IMR-90 (cell line): ENCODE results near the gene KCNN3. TPM values are rescaled to one million over a fixed set of nuclear protein-coding genes. Genes with fewer than 3 reads are reported as not detected.

Experiments
- ATAC-seq: fragments of 200-7000 bp; cut with Tn5 transposase; 2 replicates; pipeline ENCODE4 v1.9.1; 2020; ENCODE audit warnings: low read depth, mild to moderate bottlenecking, moderate library complexity
- BruUV-seq: library from RNA; stranded (reverse); fragments of 400-500 nt; replicated peaks from 2 replicates; lab custom pipeline; 2021; lab: Mats Ljungman, UMichigan
- CTCF ChIA-PET: fragments of 300-600 bp; formaldehyde crosslinking; extraction: SDS; loops from one replicate; lab custom pipeline; 2021; ENCODE audit warnings: antibody characterized with exemption; lab: Yijun Ruan, JAX
- POLR2A ChIA-PET: fragments of 300-600 bp; sonication (Branson Sonifier 250); formaldehyde crosslinking; loops from one replicate; lab custom pipeline; 2022; ENCODE audit warnings: antibody characterized with exemption; ENCODE audit not compliant: unreplicated experiment; lab: Charles Lee
- DNase-seq: peaks from one replicate; pipeline ENCODE4 v3.0.0; 2013
- H2AFZ ChIP-seq: replicated peaks from 2 replicates; pipeline ENCODE3; 2013; ENCODE audit warnings: low read length, mild to moderate bottlenecking; ENCODE audit not compliant: poor library complexity
- H2AK5ac ChIP-seq: 2 replicates; pipeline ENCODE4 v1.6.1; 2013; ENCODE audit warnings: low read depth, low read length, inconsistent platforms
- H2AK9ac ChIP-seq: replicated peaks from 2 replicates; pipeline ENCODE3; 2013; ENCODE audit warnings: mild to moderate bottlenecking, low read depth, low read length, moderate library complexity; ENCODE audit not compliant: poor library complexity
- H2BK120ac ChIP-seq: 2 replicates; pipeline ENCODE4 v1.6.1; 2013; ENCODE audit warnings: low read depth, low read length, inconsistent platforms
- H2BK15ac ChIP-seq: 3 replicates; pipeline ENCODE4 v1.6.1; 2013; ENCODE audit warnings: low read depth, low read length, inconsistent platforms
- H2BK20ac ChIP-seq: 2 replicates; pipeline ENCODE4 v1.6.1; 2013; ENCODE audit warnings: low read depth, mild to moderate bottlenecking, inconsistent platforms, low read length, moderate library complexity
- H2BK5ac ChIP-seq: 2 replicates; pipeline ENCODE4 v1.6.1; 2013; ENCODE audit warnings: mild to moderate bottlenecking, low read depth, low read length, inconsistent platforms; ENCODE audit not compliant: poor library complexity, severe bottlenecking
- H3K14ac ChIP-seq: replicated peaks from 2 replicates; pipeline ENCODE4 v1.6.1; 2013; ENCODE audit warnings: low read depth, low read length, inconsistent platforms
- H3K18ac ChIP-seq: 2 replicates; pipeline ENCODE4 v1.6.1; 2013; ENCODE audit warnings: low read depth, low read length, control low read depth
- H3K23ac ChIP-seq: 2 replicates; pipeline ENCODE4 v1.6.1; 2013; ENCODE audit warnings: low read depth, low read length, inconsistent platforms
- H3K27ac ChIP-seq: 2 replicates; pipeline ENCODE4 v1.5.1; 2013; ENCODE audit warnings: mild to moderate bottlenecking, control low read depth, low read length; ENCODE audit not compliant: insufficient read depth
- H3K27me3 ChIP-seq: 2 replicates; pipeline ENCODE4 v1.6.1; 2013; ENCODE audit warnings: low read length; ENCODE audit not compliant: control insufficient read depth, insufficient read depth
- H3K36me3 ChIP-seq: 2 replicates; pipeline ENCODE4 v1.6.1; 2013; ENCODE audit warnings: low read length, mixed read lengths; ENCODE audit not compliant: control insufficient read depth, insufficient read depth
- H3K4ac ChIP-seq: 2 replicates; pipeline ENCODE4 v1.6.1; 2013; ENCODE audit warnings: low read depth, low read length, inconsistent platforms
- H3K4me1 ChIP-seq: 2 replicates; pipeline ENCODE4 v1.6.1; 2013; ENCODE audit warnings: low read length, mixed read lengths; ENCODE audit not compliant: control insufficient read depth, insufficient read depth
- H3K4me2 ChIP-seq: 2 replicates; pipeline ENCODE4 v1.6.1; 2013; ENCODE audit warnings: low read depth, mild to moderate bottlenecking, control low read depth, low read length, moderate library complexity
- H3K4me3 ChIP-seq: 2 replicates; pipeline ENCODE4 v1.5.1; 2013; ENCODE audit warnings: low read depth, mild to moderate bottlenecking, control low read depth, low read length, moderate library complexity; ENCODE audit not compliant: insufficient read depth
- H3K56ac ChIP-seq: 2 replicates; pipeline ENCODE4 v1.6.1; 2013; ENCODE audit warnings: low read length, inconsistent platforms; ENCODE audit not compliant: insufficient read depth; ENCODE audit errors: extremely low read depth
- H3K79me1 ChIP-seq, 2 experiments: 2 replicates each; pipeline ENCODE4 v1.6.1; 2013; ENCODE audit warnings: low read length in 2 of 2, inconsistent platforms in 1 of 2, low read depth in 1 of 2
- H3K9ac ChIP-seq: 2 replicates; pipeline ENCODE4 v1.6.1; 2013; ENCODE audit warnings: low read depth, low read length, control low read depth
- H3K9me1 ChIP-seq: 2 replicates; pipeline ENCODE4 v1.6.1; 2013; ENCODE audit warnings: low read length, inconsistent platforms; ENCODE audit not compliant: insufficient read depth
- H3K9me3 ChIP-seq: 2 replicates; pipeline ENCODE4 v1.6.1; 2013; ENCODE audit warnings: low read length; ENCODE audit not compliant: control insufficient read depth, insufficient read depth
- H4K20me1 ChIP-seq: 2 replicates; pipeline ENCODE4 v1.6.1; 2013; ENCODE audit warnings: low read length, inconsistent platforms; ENCODE audit not compliant: insufficient read depth
- H4K5ac ChIP-seq: 2 replicates; pipeline ENCODE4 v1.6.1; 2013; ENCODE audit warnings: mild to moderate bottlenecking, low read depth, low read length, control low read depth
- H4K8ac ChIP-seq, 2 experiments: 2 replicates each; pipeline ENCODE4 v1.6.1; 2013; ENCODE audit warnings: low read depth in 2 of 2, low read length in 2 of 2, control low read depth in 1 of 2, inconsistent platforms in 1 of 2
- H4K91ac ChIP-seq: 2 replicates; pipeline ENCODE4 v1.6.1; 2013; ENCODE audit warnings: low read depth, low read length, inconsistent platforms; ENCODE audit not compliant: insufficient read depth
- CTCF ChIP-seq: conservative IDR thresholded peaks from 2 replicates; pipeline ENCODE4 v1.5.1; 2012; ENCODE audit warnings: mild to moderate bottlenecking, low read depth, low read length, improper control_type of control experiment
- MAZ ChIP-seq: IDR thresholded peaks from 2 replicates; pipeline ENCODE4 v1.6.1; 2012; ENCODE audit warnings: low read depth, mild to moderate bottlenecking, low read length, improper control_type of control experiment, moderate library complexity, borderline replicate concordance
- NFE2L2 ChIP-seq: fragments of 150-350 bp; IDR thresholded peaks from 2 replicates; pipeline ENCODE4 v1.6.1; 2016; ENCODE audit warnings: low read depth, mild to moderate bottlenecking, low read length
- WGBS, 2 experiments: methylation state at CpG; one replicate each; pipeline versions ENCODE4 v1.1.5 to v1.1.7; 2013; ENCODE audit warnings: missing lambda C conversion rate in 2 of 2; ENCODE audit not compliant: insufficient read length in 1 of 2; ENCODE audit errors: extremely low coverage in 2 of 2; 5-methylcytosine and 5-hydroxymethylcytosine counted together
- dilution Hi-C: fragments of 300-500 bp; cut with HindIII; formaldehyde crosslinking; loops from one replicate; pipeline ENCODE4 v1.14.3; 2018; ENCODE audit warnings: low sequenced_read_pairs; ENCODE audit not compliant: unreplicated experiment
- in situ Hi-C: fragments of 300-500 bp; cut with MboI; formaldehyde crosslinking; loops from 3 replicates; pipeline ENCODE4 v1.14.3; 2019; ENCODE audit warnings: low sequenced_read_pairs, inconsistent platforms, mixed read lengths
- intact Hi-C: fragments of 100-400 bp; cut with micrococcal nuclease; formaldehyde crosslinking; loops from 2 replicates; pipeline ENCODE4 v1.10.0; 2022
- polyA plus RNA-seq, 3 experiments: library from polyadenylated mRNA; depleted of rRNA; stranded (reverse); fragments of >200 nt; gene quantifications; 2 replicates each; pipeline ENCODE4 v1.2.3, GENCODE V29; 2012; ENCODE audit warnings: low replicate concordance in 1 of 3
- total RNA-seq: library from RNA; depleted of rRNA; stranded (reverse); fragments of >200 nt; gene quantifications from 2 replicates; pipeline ENCODE4 v1.2.3, GENCODE V29; 2012

The KCNN3 gene
- total and polyA plus RNA-seq, 2 of the 4 experiments (the other 2 are of a cell fraction): 0.02 TPM; not detected in 1

GRCh38 chr1:154713005-154713404 lies 157.1 kb downstream of the KCNN3 start:
- TF ChIP-seq CTCF (no peak), NFE2L2 (no peak), MAZ (no peak)
- Histone ChIP-seq H4K5ac (no peak overlapping the region), H3K18ac (no peak overlapping the region), H3K4ac (no peak overlapping the region), H2AK9ac (no peak overlapping the region), H3K9me1 (peaks cover 6% of the 10 kb centered on the region), H2BK120ac (no peak overlapping the region), H2AK5ac (no peak overlapping the region), H3K56ac (no peak overlapping the region; the same call in 1 of the 2 replicates), H4K8ac (no peak overlapping the region), H3K79me1 (no peaks in the 10 kb centered on the region), H3K9ac (no peak overlapping the region), H3K27ac (no peak overlapping the region), H2BK5ac (no peak overlapping the region), H3K23ac (no peak overlapping the region), H4K91ac (no peak overlapping the region), H3K27me3 (peaks cover 44% of the 10 kb centered on the region), H2AFZ (no peak overlapping the region), H3K36me3 (no peaks in the 10 kb centered on the region), H3K4me2 (no peak overlapping the region), H2BK20ac (no peak overlapping the region), H4K20me1 (peaks cover 5% of the 10 kb centered on the region; the same call in 1 of the 2 replicates), H2BK15ac (no peak overlapping the region), H3K14ac (no peak overlapping the region), H3K4me1 (no peaks in the 10 kb centered on the region), H3K4me3 (no peak overlapping the region), H3K9me3 (no peaks in the 10 kb centered on the region)
- DNase-seq (no peak), ATAC-seq (no peak)
- 86% methylated on average over 11 of the region's 11 CpGs; no CpG with 5 or more reads in 1 of the 2 experiments for WGBS, 2 experiments
- in situ Hi-C loops: no loop called here
- dilution Hi-C loops: no loop called here
- CTCF ChIA-PET: no interaction called here
- intact Hi-C loops: no loop called here
- BruUV-seq: no TSS peak
- POLR2A ChIA-PET: no interaction called here
